H9 (cell line): Measurements from ENCODE around the gene PAK5. TPM values are rescaled to one million over a fixed set of nuclear protein-coding genes. Genes with fewer than 3 reads are reported as not detected.
A peak's percentile ranks its signal among the peaks of the same experiment; 100 is the strongest.

ENCODE experiments used
- DNase-seq: peaks from one replicate; pipeline ENCODE4 v3.0.0-alpha.2; 2017
- H2AFZ ChIP-seq: one replicate; pipeline ENCODE4 v1.6.1; 2013; ENCODE audit warnings: mild to moderate bottlenecking, low read length, control low read depth, moderate library complexity
- H2AK5ac ChIP-seq: 2 replicates; pipeline ENCODE4 v1.6.1; 2013; ENCODE audit warnings: low read length, control low read depth, mixed read lengths; ENCODE audit not compliant: insufficient read length
- H2BK120ac ChIP-seq: one replicate; pipeline ENCODE4 v1.6.1; 2013; ENCODE audit warnings: low read depth, mild to moderate bottlenecking, low read length, control low read depth, inconsistent platforms; ENCODE audit not compliant: poor library complexity, severe bottlenecking
- H2BK12ac ChIP-seq: 2 replicates; pipeline ENCODE4 v1.6.1; 2013; ENCODE audit warnings: low read length, control low read depth, mixed read lengths, low read depth; ENCODE audit not compliant: insufficient read length
- H2BK15ac ChIP-seq: 2 replicates; pipeline ENCODE4 v1.6.1; 2013; ENCODE audit warnings: low read depth, low read length, control low read depth
- H2BK20ac ChIP-seq: one replicate; pipeline ENCODE4 v1.6.1; 2013; ENCODE audit warnings: low read depth, mild to moderate bottlenecking, low read length, control low read depth, inconsistent platforms; ENCODE audit not compliant: poor library complexity, severe bottlenecking
- H2BK5ac ChIP-seq: 2 replicates; pipeline ENCODE4 v1.6.1; 2013; ENCODE audit warnings: low read length, control low read depth, mixed read lengths; ENCODE audit not compliant: insufficient read length
- H3K14ac ChIP-seq: 2 replicates; pipeline ENCODE4 v1.6.1; 2013; ENCODE audit warnings: low read length, control low read depth; ENCODE audit not compliant: insufficient read depth
- H3K18ac ChIP-seq: 2 replicates; pipeline ENCODE4 v1.6.1; 2013; ENCODE audit warnings: low read depth, mild to moderate bottlenecking, mixed read lengths, low read length, control low read depth; ENCODE audit not compliant: insufficient read length
- H3K23ac ChIP-seq: 2 replicates; pipeline ENCODE4 v1.6.1; 2013; ENCODE audit warnings: low read length, control low read depth, mixed read lengths, low read depth; ENCODE audit not compliant: insufficient read length
- H3K23me2 ChIP-seq: 2 replicates; pipeline ENCODE4 v1.6.1; 2013; ENCODE audit warnings: low read depth, mild to moderate bottlenecking, mixed read lengths, low read length, control low read depth; ENCODE audit not compliant: insufficient read length, poor library complexity, severe bottlenecking
- H3K27ac ChIP-seq: 2 replicates; pipeline ENCODE4 v1.5.1; 2013; ENCODE audit warnings: low read length, control low read depth, mixed read lengths, low read depth; ENCODE audit not compliant: insufficient read length
- H3K27me3 ChIP-seq: 2 replicates; pipeline ENCODE4 v1.6.1; 2013; ENCODE audit warnings: low read length, control low read depth, inconsistent platforms; ENCODE audit not compliant: insufficient read depth
- H3K4ac ChIP-seq: 2 replicates; pipeline ENCODE4 v1.6.1; 2013; ENCODE audit warnings: low read depth, mild to moderate bottlenecking, control low read depth, inconsistent platforms, low read length, moderate library complexity
- H3K4me1 ChIP-seq: 2 replicates; pipeline ENCODE4 v1.6.1; 2013; ENCODE audit warnings: low read length, control low read depth, inconsistent platforms; ENCODE audit not compliant: insufficient read depth
- H3K4me2 ChIP-seq: 2 replicates; pipeline ENCODE4 v1.6.1; 2013; ENCODE audit warnings: low read length, control low read depth, mixed read lengths; ENCODE audit not compliant: insufficient read length, insufficient read depth
- H3K56ac ChIP-seq: 2 replicates; pipeline ENCODE4 v1.6.1; 2013; ENCODE audit warnings: low read depth, mild to moderate bottlenecking, mixed read lengths, low read length, control low read depth; ENCODE audit not compliant: insufficient read length
- H3K79me1 ChIP-seq: 2 replicates; pipeline ENCODE4 v1.6.1; 2013; ENCODE audit warnings: low read depth, mild to moderate bottlenecking, moderate library complexity, low read length, control low read depth, inconsistent platforms; ENCODE audit not compliant: insufficient read depth, poor library complexity, severe bottlenecking
- H3K79me2 ChIP-seq: 2 replicates; pipeline ENCODE4 v1.6.1; 2013; ENCODE audit warnings: low read length, control low read depth, inconsistent platforms; ENCODE audit not compliant: insufficient read depth
- H3K9ac ChIP-seq: 2 replicates; pipeline ENCODE4 v1.6.1; 2013; ENCODE audit warnings: low read length, control low read depth, mixed read lengths; ENCODE audit not compliant: insufficient read length; ENCODE audit errors: extremely low read depth
- H3K9me3 ChIP-seq: one replicate; pipeline ENCODE4 v1.6.1; 2013; ENCODE audit warnings: low read depth, low read length, inconsistent platforms; ENCODE audit not compliant: control insufficient read depth
- H3T11ph ChIP-seq: one replicate; pipeline ENCODE4 v1.6.1; 2013; ENCODE audit warnings: mild to moderate bottlenecking, low read length, control low read depth, inconsistent platforms
- H4K20me1 ChIP-seq: one replicate; pipeline ENCODE4 v1.6.1; 2013; ENCODE audit not compliant: control insufficient read depth, insufficient read length, insufficient read depth
- H4K5ac ChIP-seq: 2 replicates; pipeline ENCODE4 v1.6.1; 2013; ENCODE audit warnings: low read depth, mild to moderate bottlenecking, mixed read lengths, low read length, control low read depth; ENCODE audit not compliant: insufficient read length
- H4K8ac ChIP-seq: replicated peaks from 2 replicates; pipeline ENCODE4 v1.6.1; 2013; ENCODE audit warnings: low read length, control low read depth, mixed read lengths, low read depth; ENCODE audit not compliant: insufficient read length
- H4K91ac ChIP-seq: 2 replicates; pipeline ENCODE4 v1.6.1; 2013; ENCODE audit warnings: low read depth, mild to moderate bottlenecking, moderate library complexity, mixed read lengths, low read length, control low read depth; ENCODE audit not compliant: insufficient read length
- H3K27ac Mint-ChIP-seq, 3 experiments: 2 replicates in 2 of 3; 3 replicates in 1 of 3; pipeline ENCODE4 v1.8.0; 2020 to 2021; ENCODE audit warnings: mixed read lengths in 3 of 3, mild to moderate bottlenecking in 1 of 3, moderate library complexity in 1 of 3
- H3K27me3 Mint-ChIP-seq: 2 replicates; pipeline ENCODE4 v1.8.0; 2021; ENCODE audit warnings: low read depth, mild to moderate bottlenecking, moderate library complexity, mixed read lengths
- H3K36me3 Mint-ChIP-seq, 3 experiments: 2 replicates in 2 of 3; 3 replicates in 1 of 3; pipeline ENCODE4 v1.8.0; 2020 to 2021; ENCODE audit warnings: low read depth in 3 of 3, mixed read lengths in 3 of 3; ENCODE audit not compliant: insufficient read depth in 1 of 3
- H3K4me1 Mint-ChIP-seq, 2 experiments: 2 replicates each; pipeline ENCODE4 v1.8.0; 2020; ENCODE audit warnings: mixed read lengths in 2 of 2
- H3K4me3 Mint-ChIP-seq, 2 experiments: 2 replicates in 1 of 2; 3 replicates in 1 of 2; pipeline ENCODE4 v1.8.0; 2020 to 2021; ENCODE audit warnings: mild to moderate bottlenecking in 2 of 2, mixed read lengths in 2 of 2, moderate library complexity in 1 of 2
- H3K9me3 Mint-ChIP-seq, 2 experiments: 2 replicates in 1 of 2; 3 replicates in 1 of 2; pipeline ENCODE4 v1.8.0; 2020; ENCODE audit warnings: mild to moderate bottlenecking in 2 of 2, mixed read lengths in 2 of 2, moderate library complexity in 1 of 2
- WGBS: extraction: QIAGEN DNeasy Blood & Tissue Kit; methylation state at CpG from one replicate; pipeline ENCODE4 v1.1.7; 2013; ENCODE audit warnings: missing lambda C conversion rate, low lambda C conversion rate, mixed read lengths; ENCODE audit not compliant: insufficient read length; ENCODE audit errors: extremely low coverage; 5-methylcytosine and 5-hydroxymethylcytosine counted together
- total RNA-seq: library from RNA; stranded (reverse); gene quantifications from 2 replicates; pipeline ENCODE4 v1.2.1, GENCODE V29; 2021
- TF ChIP-seq, protein P1 (sequence below): fragments of 200-600 bp; sonication (generic); conservative IDR thresholded peaks from 3 replicates; pipeline ENCODE4 v1.8.0; 2021; ENCODE audit warnings: antibody characterized with exemption, mild to moderate bottlenecking

Gene PAK5
- total RNA-seq, 1 experiment from 2014 or later: 0.20 TPM

DNA sequence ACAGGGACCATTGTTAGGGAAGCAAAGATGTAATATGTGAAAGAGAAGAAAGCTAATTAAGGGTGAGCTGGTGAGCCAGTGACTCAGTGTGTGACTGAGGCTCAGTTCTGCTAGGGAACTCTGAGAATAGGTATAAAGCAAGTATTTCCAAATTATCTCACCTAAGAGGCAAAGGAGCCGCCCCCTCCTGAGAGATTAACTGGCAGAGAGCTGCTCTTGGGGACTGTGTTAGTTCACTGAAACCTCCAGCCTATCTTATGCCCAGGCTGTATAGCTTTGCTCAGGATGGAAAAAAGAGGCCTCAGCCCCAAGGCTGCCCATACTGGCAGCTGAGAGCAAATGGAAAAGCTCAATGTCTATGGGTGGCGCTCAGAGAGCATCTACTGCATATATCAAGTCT is 152.0 kb downstream of the PAK5 start:
- Histone ChIP-seq H3T11ph (no peak overlapping the region), H3K4me1 (no peaks in the 10 kb centered on the region), H4K91ac (no peak overlapping the region), H2BK5ac (no peak overlapping the region), H3K27ac (no peak overlapping the region), H3K79me2 (no peaks in the 10 kb centered on the region), H4K8ac (no peak overlapping the region), H2BK20ac (no peak overlapping the region), H2AK5ac (no peak overlapping the region), H2BK15ac (no peak overlapping the region), H3K23ac (no peak overlapping the region), H3K79me1 (no peaks in the 10 kb centered on the region), H4K20me1 (no peaks in the 10 kb centered on the region), H3K14ac (no peak overlapping the region), H3K27me3 (no peaks in the 10 kb centered on the region), H3K4ac (no peak overlapping the region), H3K56ac (no peak overlapping the region), H3K9ac (no peak overlapping the region), H2BK12ac (no peak overlapping the region), H4K5ac (no peak overlapping the region), H3K4me2 (no peak overlapping the region), H3K23me2 (no peaks in the 10 kb centered on the region), H3K18ac (no peak overlapping the region), H2BK120ac (no peak overlapping the region), H3K9me3 (no peaks in the 10 kb centered on the region), H2AFZ (no peak overlapping the region)
- H3K27ac Mint-ChIP-seq: peak overlapping the region in 2 of 3 experiments; percentile 1 to 29; a peak in 2 of 7 replicates
- H3K4me1 Mint-ChIP-seq: peaks cover 7 to 14% of the 10 kb centered on the region in 2 experiments
- no CpG with 5 or more reads among the region's 2 CpGs for WGBS
- no peaks in the 10 kb centered on the region for H3K9me3 Mint-ChIP-seq
- no peak for DNase-seq
- TF ChIP-seq, protein P1, sequence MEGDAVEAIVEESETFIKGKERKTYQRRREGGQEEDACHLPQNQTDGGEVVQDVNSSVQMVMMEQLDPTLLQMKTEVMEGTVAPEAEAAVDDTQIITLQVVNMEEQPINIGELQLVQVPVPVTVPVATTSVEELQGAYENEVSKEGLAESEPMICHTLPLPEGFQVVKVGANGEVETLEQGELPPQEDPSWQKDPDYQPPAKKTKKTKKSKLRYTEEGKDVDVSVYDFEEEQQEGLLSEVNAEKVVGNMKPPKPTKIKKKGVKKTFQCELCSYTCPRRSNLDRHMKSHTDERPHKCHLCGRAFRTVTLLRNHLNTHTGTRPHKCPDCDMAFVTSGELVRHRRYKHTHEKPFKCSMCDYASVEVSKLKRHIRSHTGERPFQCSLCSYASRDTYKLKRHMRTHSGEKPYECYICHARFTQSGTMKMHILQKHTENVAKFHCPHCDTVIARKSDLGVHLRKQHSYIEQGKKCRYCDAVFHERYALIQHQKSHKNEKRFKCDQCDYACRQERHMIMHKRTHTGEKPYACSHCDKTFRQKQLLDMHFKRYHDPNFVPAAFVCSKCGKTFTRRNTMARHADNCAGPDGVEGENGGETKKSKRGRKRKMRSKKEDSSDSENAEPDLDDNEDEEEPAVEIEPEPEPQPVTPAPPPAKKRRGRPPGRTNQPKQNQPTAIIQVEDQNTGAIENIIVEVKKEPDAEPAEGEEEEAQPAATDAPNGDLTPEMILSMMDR: no peak
- H3K36me3 Mint-ChIP-seq: no peaks in the 10 kb centered on the region
- H3K4me3 Mint-ChIP-seq: no peak overlapping the region
- no peaks in the 10 kb centered on the region for H3K27me3 Mint-ChIP-seq
